ENCODE measurements around the gene USP49.

Gene USP49

GRCh38 chr6:41874741-41875140 is 20.4 kb downstream of the USP49 start:
- no peak for DNase-seq (ENCODE audit: low spot score)

- DNase-seq (ENCODE audit: low spot score) = no peak
These were observed 23.0 kb downstream of the USP49 start for GRCh38 chr6:41872147-41872546.

GRCh38 chr6:41871691-41872090 is 23.5 kb downstream of the USP49 start:
- no peak for DNase-seq (ENCODE audit: low spot score)

- DNase-seq (ENCODE audit: low spot score) = no peak
These were observed 35.8 kb downstream of the USP49 start for GRCh38 chr6:41859356-41859755.

GRCh38 chr6:41858703-41859102 is 36.5 kb downstream of the USP49 start:
- DNase-seq (ENCODE audit: low spot score) = no peak

GRCh38 chr6:41850861-41851260 is 44.3 kb downstream of the USP49 start:
- DNase-seq (ENCODE audit: low spot score) = no peak

- DNase-seq (ENCODE audit: low spot score) = peak; percentile 90
These were observed 48.4 kb downstream of the USP49 start for GRCh38 chr6:41846666-41847237.

GRCh38 chr6:41843178-41843577 is 52.0 kb downstream of the USP49 start:
- DNase-seq (ENCODE audit: low spot score) = no peak

- no peak for DNase-seq (ENCODE audit: low spot score)
These were observed 54.8 kb downstream of the USP49 start for GRCh38 chr6:41840326-41840725.

GRCh38 chr6:41836660-41837052 is 58.5 kb downstream of the USP49 start:
- DNase-seq (ENCODE audit: low spot score) = no peak

- no peak for DNase-seq (ENCODE audit: low spot score)
These were observed 59.0 kb downstream of the USP49 start for GRCh38 chr6:41836022-41836659.

GRCh38 chr6:41832263-41832662 is 62.9 kb downstream of the USP49 start:
- DNase-seq (ENCODE audit: low spot score) = no peak

GRCh38 chr6:41826343-41827022 is 68.7 kb downstream of the USP49 start:
- DNase-seq (ENCODE audit: low spot score) = no peak

- DNase-seq (ENCODE audit: low spot score) = no peak
These were observed 70.3 kb downstream of the USP49 start for GRCh38 chr6:41824571-41825569.

GRCh38 chr6:41823178-41823577 is 72.0 kb downstream of the USP49 start:
- DNase-seq (ENCODE audit: low spot score) = no peak

- no peak for DNase-seq (ENCODE audit: low spot score)
These were observed 73.2 kb downstream of the USP49 start for GRCh38 chr6:41822021-41822420.

GRCh38 chr6:41821266-41821665 is 73.9 kb downstream of the USP49 start:
- no peak for DNase-seq (ENCODE audit: low spot score)

GRCh38 chr6:41818271-41819054 is 76.7 kb downstream of the USP49 start:
- no peak for DNase-seq (ENCODE audit: low spot score)

GRCh38 chr6:41815587-41815986 is 79.6 kb downstream of the USP49 start:
- DNase-seq (ENCODE audit: low spot score) = no peak

GRCh38 chr6:41814629-41815028 is 80.5 kb downstream of the USP49 start:
- DNase-seq (ENCODE audit: low spot score) = no peak

GRCh38 chr6:41813956-41814355 is 81.2 kb downstream of the USP49 start:
- DNase-seq (ENCODE audit: low spot score) = no peak

GRCh38 chr6:41813469-41813868 is 81.7 kb downstream of the USP49 start:
- no peak for DNase-seq (ENCODE audit: low spot score)
